Measurements from ENCODE around the gene EML4.

The EML4 gene

GRCh38 chr2:42363413-42363812, 194.3 kb downstream of the EML4 start:
- TF ChIP-seq, protein P1, sequence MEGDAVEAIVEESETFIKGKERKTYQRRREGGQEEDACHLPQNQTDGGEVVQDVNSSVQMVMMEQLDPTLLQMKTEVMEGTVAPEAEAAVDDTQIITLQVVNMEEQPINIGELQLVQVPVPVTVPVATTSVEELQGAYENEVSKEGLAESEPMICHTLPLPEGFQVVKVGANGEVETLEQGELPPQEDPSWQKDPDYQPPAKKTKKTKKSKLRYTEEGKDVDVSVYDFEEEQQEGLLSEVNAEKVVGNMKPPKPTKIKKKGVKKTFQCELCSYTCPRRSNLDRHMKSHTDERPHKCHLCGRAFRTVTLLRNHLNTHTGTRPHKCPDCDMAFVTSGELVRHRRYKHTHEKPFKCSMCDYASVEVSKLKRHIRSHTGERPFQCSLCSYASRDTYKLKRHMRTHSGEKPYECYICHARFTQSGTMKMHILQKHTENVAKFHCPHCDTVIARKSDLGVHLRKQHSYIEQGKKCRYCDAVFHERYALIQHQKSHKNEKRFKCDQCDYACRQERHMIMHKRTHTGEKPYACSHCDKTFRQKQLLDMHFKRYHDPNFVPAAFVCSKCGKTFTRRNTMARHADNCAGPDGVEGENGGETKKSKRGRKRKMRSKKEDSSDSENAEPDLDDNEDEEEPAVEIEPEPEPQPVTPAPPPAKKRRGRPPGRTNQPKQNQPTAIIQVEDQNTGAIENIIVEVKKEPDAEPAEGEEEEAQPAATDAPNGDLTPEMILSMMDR (IDR thresholded peaks at IDR 0.05; ENCODE audit: low read depth, low read length) = no peak
- in situ Hi-C loops (cut with HindIII; ENCODE audit: low sequenced_read_pairs) = no loop called here
- H3K4me3 ChIP-seq (ENCODE audit: low read depth, low read length) = no peak overlapping the region
- DNase-seq (ENCODE audit: low read depth, low spot score) = no peak

DNA sequence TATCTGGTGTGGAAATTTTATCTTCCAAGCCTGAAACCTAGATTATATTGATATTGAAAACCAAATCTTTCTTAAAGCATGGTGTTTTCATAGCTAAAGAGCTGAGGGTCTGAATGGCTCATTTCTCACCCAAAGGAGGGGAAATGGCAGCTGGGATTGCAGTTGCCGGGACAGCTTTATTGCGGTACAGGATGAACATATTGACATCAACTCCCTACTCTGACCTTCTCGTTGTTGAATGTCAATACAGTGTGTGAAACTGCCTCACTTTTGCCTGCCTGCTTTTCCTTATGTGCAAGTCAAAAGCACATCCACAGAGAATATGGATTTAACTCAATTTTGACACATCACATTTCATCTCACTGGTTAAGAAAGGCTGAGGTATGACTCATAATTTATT, 195.5 kb downstream of the EML4 start:
- in situ Hi-C loops (cut with HindIII; ENCODE audit: low sequenced_read_pairs) = no loop called here
- DNase-seq (ENCODE audit: low read depth, low spot score) = no peak
- TF ChIP-seq, protein P1 (IDR thresholded peaks at IDR 0.05; ENCODE audit: low read depth, low read length) = no peak
- no peak overlapping the region for H3K4me3 ChIP-seq (ENCODE audit: low read depth, low read length)

- TF ChIP-seq, protein P1 (IDR thresholded peaks at IDR 0.05; ENCODE audit: low read depth, low read length) = no peak
- DNase-seq (ENCODE audit: low read depth, low spot score) = no peak
- in situ Hi-C loops (cut with HindIII; ENCODE audit: low sequenced_read_pairs) = no loop called here
- no peak overlapping the region for H3K4me3 ChIP-seq (ENCODE audit: low read depth, low read length)
These were observed 197.3 kb downstream of the EML4 start for GRCh38 chr2:42366411-42366810.

- in situ Hi-C loops (cut with HindIII; ENCODE audit: low sequenced_read_pairs) = no loop called here
- DNase-seq (ENCODE audit: low read depth, low spot score) = no peak
These were observed 198.7 kb downstream of the EML4 start for GRCh38 chr2:42367835-42368234.

GRCh38 chr2:42368817-42369531, 199.8 kb downstream of the EML4 start:
- no peak for DNase-seq (ENCODE audit: low read depth, low spot score)
- no peak overlapping the region for H3K4me3 ChIP-seq (ENCODE audit: low read depth, low read length)
- TF ChIP-seq, protein P1 (IDR thresholded peaks at IDR 0.05; ENCODE audit: low read depth, low read length) = no peak
- in situ Hi-C loops (cut with HindIII; ENCODE audit: low sequenced_read_pairs) = no loop called here

More at GRCh38 chr2:42367835-42368234, 198.7 kb downstream of the EML4 start:
- H3K4me3 ChIP-seq (ENCODE audit: low read depth, low read length) = no peak overlapping the region
- TF ChIP-seq, protein P1 (IDR thresholded peaks at IDR 0.05; ENCODE audit: low read depth, low read length) = no peak

DNA sequence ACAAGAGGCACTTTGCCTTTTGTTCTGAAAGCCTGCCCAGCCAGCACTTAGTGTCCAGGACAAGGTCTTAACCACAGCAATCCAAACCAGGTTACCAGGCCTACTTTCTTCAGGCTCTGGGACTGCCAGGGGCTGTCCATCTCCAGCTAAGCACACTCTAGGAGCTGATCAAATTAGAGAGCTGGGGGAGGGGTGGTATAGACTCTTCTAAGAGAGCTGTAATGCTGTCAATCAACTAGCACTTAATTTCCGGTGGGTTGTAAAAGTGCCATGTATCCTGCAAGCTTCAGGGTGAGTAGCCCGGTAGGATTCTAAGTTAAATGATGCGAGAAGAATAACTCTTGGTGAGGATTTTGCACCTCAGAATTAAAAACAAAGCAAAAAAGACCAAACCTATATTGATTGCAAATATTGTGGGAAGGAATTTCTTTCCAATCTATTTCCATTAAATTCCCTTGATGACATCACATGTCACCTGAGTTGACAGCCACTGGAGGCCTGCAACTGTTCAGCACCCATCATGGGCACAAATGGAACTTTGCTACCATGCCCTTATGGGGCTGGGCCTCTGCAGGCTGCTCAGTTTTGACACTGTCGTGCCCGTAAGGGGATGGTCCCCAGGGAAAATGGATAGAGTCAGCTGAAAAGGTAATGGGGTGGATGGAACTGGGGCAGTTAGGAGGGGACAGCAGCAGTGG, 200.5 kb downstream of the EML4 start:
- DNase-seq (ENCODE audit: low read depth, low spot score) = no peak
- TF ChIP-seq, protein P1 (IDR thresholded peaks at IDR 0.05; ENCODE audit: low read depth, low read length) = no peak
- in situ Hi-C loops (cut with HindIII; ENCODE audit: low sequenced_read_pairs) = no loop called here
- H3K4me3 ChIP-seq (ENCODE audit: low read depth, low read length) = no peak overlapping the region

All from astrocyte of the spinal cord (primary cell).